Cortex of kidney (tissue), 1 donor: ENCODE data around the gene RGL1.

Source experiments
- DNase-seq: peaks from one replicate; lab custom pipeline; 2025; lab: John Stamatoyannopoulos, UW

Gene RGL1

GRCh38 chr1:183821889-183822611 is 17.1 kb downstream of the RGL1 start:
- no peak for DNase-seq

- DNase-seq: no peak
Observed at GRCh38 chr1:183824291-183824690, 19.4 kb downstream of the RGL1 start.

- DNase-seq: no peak
Observed at GRCh38 chr1:183827801-183828200, 22.9 kb downstream of the RGL1 start.

GRCh38 chr1:183830389-183830788 is 25.5 kb downstream of the RGL1 start:
- no peak for DNase-seq

GRCh38 chr1:183831311-183831710 is 26.4 kb downstream of the RGL1 start:
- no peak for DNase-seq

- DNase-seq: no peak
Observed at GRCh38 chr1:183832459-183832858, 27.5 kb downstream of the RGL1 start.

- no peak for DNase-seq
Observed at GRCh38 chr1:183834568-183834967, 29.6 kb downstream of the RGL1 start.

GRCh38 chr1:183836598-183836997 is 31.7 kb downstream of the RGL1 start:
- no peak for DNase-seq

- no peak for DNase-seq
Observed at GRCh38 chr1:183837062-183837461, 32.1 kb downstream of the RGL1 start.

GRCh38 chr1:183838221-183838620 is 33.3 kb downstream of the RGL1 start:
- no peak for DNase-seq

GRCh38 chr1:183840140-183840539 is 35.2 kb downstream of the RGL1 start:
- no peak for DNase-seq

- no peak for DNase-seq
Observed at GRCh38 chr1:183841550-183841949, 36.6 kb downstream of the RGL1 start.

GRCh38 chr1:183841950-183842794 is 37.3 kb downstream of the RGL1 start:
- DNase-seq: no peak

- no peak for DNase-seq
Observed at GRCh38 chr1:183842795-183843144, 37.9 kb downstream of the RGL1 start.

- no peak for DNase-seq
Observed at GRCh38 chr1:183844806-183845205, 39.9 kb downstream of the RGL1 start.

- no peak for DNase-seq
Observed at GRCh38 chr1:183845681-183846080, 40.8 kb downstream of the RGL1 start.

GRCh38 chr1:183847641-183848040 is 42.7 kb downstream of the RGL1 start:
- DNase-seq: no peak

- no peak for DNase-seq
Observed at GRCh38 chr1:183850852-183851251, 45.9 kb downstream of the RGL1 start.

GRCh38 chr1:183859119-183859518 is 54.2 kb downstream of the RGL1 start:
- DNase-seq: no peak

GRCh38 chr1:183859831-183860230 is 54.9 kb downstream of the RGL1 start:
- DNase-seq: no peak

GRCh38 chr1:183862967-183863366 is 58.0 kb downstream of the RGL1 start:
- DNase-seq: no peak

GRCh38 chr1:183863852-183864251 is 58.9 kb downstream of the RGL1 start:
- DNase-seq: no peak

GRCh38 chr1:183864611-183865010 is 59.7 kb downstream of the RGL1 start:
- no peak for DNase-seq
